T-helper 22 cell (primary cell): ENCODE data around the gene PLEKHN1.
"Not testable (repeated sequence)": the region's sequence is repeated elsewhere in the genome, so short reads cannot be mapped to it uniquely, and the experiment has no call there.

Experiments used
- DNase-seq: peaks from one replicate; pipeline ENCODE4 v3.0.0-alpha.2; 2020; ENCODE audit warnings: low read depth

The PLEKHN1 gene

GRCh38 chr1:975365-975764 is 9.1 kb downstream of the PLEKHN1 start:
- DNase-seq, result no peak

GRCh38 chr1:975896-976683 is 9.8 kb downstream of the PLEKHN1 start:
- DNase-seq, result no peak

- not testable (repeated sequence) for DNase-seq
Measured at GRCh38 chr1:976791-977190, 10.5 kb downstream of the PLEKHN1 start.

- DNase-seq, result no peak
Measured at GRCh38 chr1:978069-978834, 12.0 kb downstream of the PLEKHN1 start.

- no peak for DNase-seq
Measured at GRCh38 chr1:978835-979743, 12.8 kb downstream of the PLEKHN1 start.

- no peak for DNase-seq
Measured at GRCh38 chr1:979744-980072, 13.4 kb downstream of the PLEKHN1 start.

GRCh38 chr1:980137-980571 is 13.9 kb downstream of the PLEKHN1 start:
- no peak for DNase-seq

GRCh38 chr1:980602-981395 is 14.5 kb downstream of the PLEKHN1 start:
- DNase-seq, result no peak

- no peak for DNase-seq
Measured at GRCh38 chr1:981491-981954, 15.2 kb downstream of the PLEKHN1 start.

GRCh38 chr1:981955-982558 is 15.8 kb downstream of the PLEKHN1 start, which contains the start of gene PERM1:
Gene PERM1 (minus strand): TSS chr1:982093. CDS start chr1:981029, 1,064 bp downstream.
- DNase-seq, result no peak

GRCh38 chr1:982765-983436 is 16.6 kb downstream of the PLEKHN1 start:
- DNase-seq, result no peak

GRCh38 chr1:983798-984475 is 17.7 kb downstream of the PLEKHN1 start:
- DNase-seq, result no peak

GRCh38 chr1:984476-984814 is 18.2 kb downstream of the PLEKHN1 start:
- DNase-seq, result no peak

GRCh38 chr1:985126-985525 is 18.8 kb downstream of the PLEKHN1 start:
- DNase-seq, result no peak

- DNase-seq, result not testable (repeated sequence)
Measured at GRCh38 chr1:988061-988460, 21.8 kb downstream of the PLEKHN1 start.

- DNase-seq, result not testable (repeated sequence)
Measured at GRCh38 chr1:991275-991674, 25.0 kb downstream of the PLEKHN1 start.

- no peak for DNase-seq
Measured at GRCh38 chr1:991895-992294, 25.6 kb downstream of the PLEKHN1 start.

- no peak for DNase-seq
Measured at GRCh38 chr1:992362-992761, 26.1 kb downstream of the PLEKHN1 start.

GRCh38 chr1:993379-993995 is 27.2 kb downstream of the PLEKHN1 start:
- no peak for DNase-seq
